ENCODE results near the gene OR2F2.

Gene OR2F2

DNA sequence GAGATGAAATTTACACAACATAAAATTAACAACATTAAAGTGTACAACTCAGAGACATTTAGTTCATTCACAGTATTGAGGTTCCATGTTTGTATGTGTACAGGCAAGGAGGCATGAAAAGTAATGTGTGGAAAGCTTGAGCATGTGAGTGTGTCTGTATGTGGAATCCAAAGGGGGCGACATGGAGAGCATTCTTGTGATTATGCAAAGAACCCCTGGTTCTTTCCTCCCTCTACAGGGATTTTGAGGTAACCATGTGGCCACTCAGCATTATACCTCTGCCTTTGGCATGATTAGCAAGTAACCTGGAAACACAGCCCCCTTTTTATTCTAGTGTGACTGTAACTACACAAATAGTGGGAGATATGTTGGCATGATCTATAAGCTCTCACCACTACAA, 40.6 kb downstream of the OR2F2 start:
- TF ChIP-seq HDGF (IDR thresholded peaks at IDR 0.05; ENCODE audit: borderline replicate concordance) (no peak), FOXA1 (IDR thresholded peaks at IDR 0.05) (no peak), FOXK2 (IDR thresholded peaks at IDR 0.05) (no peak), BHLHE40 (IDR thresholded peaks at IDR 0.05; ENCODE audit: borderline replicate concordance) (no peak), NFRKB (IDR thresholded peaks at IDR 0.05) (no peak), ELF4 (IDR thresholded peaks at IDR 0.05) (no peak), SP1 (IDR thresholded peaks at IDR 0.05) (no peak), ZNF384 (IDR thresholded peaks at IDR 0.05) (no peak), FOXM1 (IDR thresholded peaks at IDR 0.05; ENCODE audit: borderline replicate concordance) (no peak), TARDBP (IDR thresholded peaks at IDR 0.05) (no peak), L3MBTL2 (conservative IDR thresholded peaks at IDR 0.05) (no peak), SUZ12 (IDR thresholded peaks at IDR 0.05) (no peak), LEF1 (IDR thresholded peaks at IDR 0.05; ENCODE audit: borderline replicate concordance) (no peak), ARNT (IDR thresholded peaks at IDR 0.05) (no peak), CTBP1 (IDR thresholded peaks at IDR 0.05; ENCODE audit: borderline replicate concordance) (no peak)
- TF ChIP-seq, protein P1, sequence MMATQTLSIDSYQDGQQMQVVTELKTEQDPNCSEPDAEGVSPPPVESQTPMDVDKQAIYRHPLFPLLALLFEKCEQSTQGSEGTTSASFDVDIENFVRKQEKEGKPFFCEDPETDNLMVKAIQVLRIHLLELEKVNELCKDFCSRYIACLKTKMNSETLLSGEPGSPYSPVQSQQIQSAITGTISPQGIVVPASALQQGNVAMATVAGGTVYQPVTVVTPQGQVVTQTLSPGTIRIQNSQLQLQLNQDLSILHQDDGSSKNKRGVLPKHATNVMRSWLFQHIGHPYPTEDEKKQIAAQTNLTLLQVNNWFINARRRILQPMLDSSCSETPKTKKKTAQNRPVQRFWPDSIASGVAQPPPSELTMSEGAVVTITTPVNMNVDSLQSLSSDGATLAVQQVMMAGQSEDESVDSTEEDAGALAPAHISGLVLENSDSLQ (IDR thresholded peaks at IDR 0.05) = no peak
- DNase-seq (ENCODE audit: extremely low spot score) = no peak
- POLR2A ChIA-PET = no interaction called here
- CTCF ChIA-PET = no interaction called here

DNA sequence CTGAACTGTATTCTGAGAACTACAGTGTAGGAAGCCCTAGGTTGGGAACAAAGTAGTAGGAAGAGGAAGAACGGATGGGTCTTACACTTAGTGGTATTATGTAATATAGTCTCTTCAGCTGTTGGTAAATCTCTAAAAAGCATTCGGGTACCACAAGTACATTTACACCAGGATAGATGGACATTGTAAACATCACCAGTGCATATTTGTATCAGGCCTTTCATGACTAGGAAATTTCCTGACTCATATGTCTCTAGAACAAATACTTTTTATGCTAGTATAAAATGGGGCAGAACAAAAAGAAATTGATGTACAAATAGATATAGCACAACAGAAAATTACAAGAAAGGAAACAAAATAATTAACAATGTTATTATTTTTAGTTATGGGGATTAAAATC, 43.6 kb downstream of the OR2F2 start:
- ChIA-PET CTCF (no interaction called here), POLR2A (no interaction called here)
- no peak for DNase-seq (ENCODE audit: extremely low spot score)
- TF ChIP-seq NFRKB (IDR thresholded peaks at IDR 0.05) (no peak), BHLHE40 (IDR thresholded peaks at IDR 0.05; ENCODE audit: borderline replicate concordance) (no peak), FOXM1 (IDR thresholded peaks at IDR 0.05; ENCODE audit: borderline replicate concordance) (no peak), L3MBTL2 (conservative IDR thresholded peaks at IDR 0.05) (no peak), TARDBP (IDR thresholded peaks at IDR 0.05) (no peak), ELF4 (IDR thresholded peaks at IDR 0.05) (no peak), ARNT (IDR thresholded peaks at IDR 0.05) (no peak), CTBP1 (IDR thresholded peaks at IDR 0.05; ENCODE audit: borderline replicate concordance) (no peak), SP1 (IDR thresholded peaks at IDR 0.05) (no peak), HDGF (IDR thresholded peaks at IDR 0.05; ENCODE audit: borderline replicate concordance) (no peak), SUZ12 (IDR thresholded peaks at IDR 0.05) (no peak), ZNF384 (IDR thresholded peaks at IDR 0.05) (no peak), FOXK2 (IDR thresholded peaks at IDR 0.05) (no peak), FOXA1 (IDR thresholded peaks at IDR 0.05) (no peak), LEF1 (IDR thresholded peaks at IDR 0.05; ENCODE audit: borderline replicate concordance) (no peak)
- TF ChIP-seq, protein P1 (IDR thresholded peaks at IDR 0.05) = no peak

DNA sequence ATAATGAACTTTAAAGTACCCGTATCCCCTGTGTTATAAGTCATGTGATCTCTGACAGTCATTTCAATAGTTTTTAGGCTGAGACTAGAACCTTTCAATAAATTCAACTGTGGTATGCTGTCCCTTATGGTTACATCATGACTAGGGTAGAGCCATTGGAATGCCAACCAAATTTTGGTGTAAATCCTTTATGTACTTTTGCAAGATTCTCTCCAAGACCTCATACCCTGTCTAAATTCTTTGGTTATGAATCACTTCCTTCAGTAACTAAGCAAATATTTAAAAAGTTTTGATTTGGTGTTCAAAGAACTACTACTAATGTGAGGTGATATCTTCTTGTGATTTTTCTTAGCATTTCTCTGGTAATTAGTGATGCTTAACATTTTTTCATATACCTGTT, 44.3 kb downstream of the OR2F2 start:
- DNase-seq (ENCODE audit: extremely low spot score) = no peak
- TF ChIP-seq ZNF384 (IDR thresholded peaks at IDR 0.05) (no peak), L3MBTL2 (conservative IDR thresholded peaks at IDR 0.05) (no peak), ARNT (IDR thresholded peaks at IDR 0.05) (no peak), CTBP1 (IDR thresholded peaks at IDR 0.05; ENCODE audit: borderline replicate concordance) (no peak), LEF1 (IDR thresholded peaks at IDR 0.05; ENCODE audit: borderline replicate concordance) (no peak), FOXK2 (IDR thresholded peaks at IDR 0.05) (no peak), TARDBP (IDR thresholded peaks at IDR 0.05) (no peak), BHLHE40 (IDR thresholded peaks at IDR 0.05; ENCODE audit: borderline replicate concordance) (no peak), FOXM1 (IDR thresholded peaks at IDR 0.05; ENCODE audit: borderline replicate concordance) (no peak), NFRKB (IDR thresholded peaks at IDR 0.05) (no peak), FOXA1 (IDR thresholded peaks at IDR 0.05) (no peak), SP1 (IDR thresholded peaks at IDR 0.05) (no peak)
- POLR2A ChIA-PET = no interaction called here
- CTCF ChIA-PET = no interaction called here

DNA sequence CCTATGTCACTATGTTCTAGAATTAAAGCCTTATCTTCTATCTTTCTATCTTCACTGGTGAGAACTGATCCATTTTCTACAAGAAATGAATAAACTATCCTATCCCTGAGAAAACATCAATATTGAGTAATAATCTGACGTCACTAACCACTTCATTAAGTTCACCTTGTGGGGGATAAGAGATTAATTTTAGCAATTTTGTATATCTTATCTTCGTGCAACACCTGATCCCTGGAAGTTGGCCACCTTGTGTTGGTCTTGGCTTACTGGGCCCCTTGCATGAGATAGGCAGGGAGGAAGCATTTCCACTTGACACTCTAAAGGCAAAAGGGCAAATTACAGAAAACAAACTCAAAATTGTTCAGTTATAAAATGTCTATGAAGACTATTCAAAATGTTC, 45.0 kb downstream of the OR2F2 start:
- ChIA-PET POLR2A (no interaction called here), CTCF (no interaction called here)
- no peak for TF ChIP-seq ELF4 (IDR thresholded peaks at IDR 0.05)
- no peak for TF ChIP-seq FOXA1 (IDR thresholded peaks at IDR 0.05)
- no peak for TF ChIP-seq NFRKB (IDR thresholded peaks at IDR 0.05)
- no peak for TF ChIP-seq ARNT (IDR thresholded peaks at IDR 0.05)
- TF ChIP-seq FOXK2 (IDR thresholded peaks at IDR 0.05) = no peak
- DNase-seq (ENCODE audit: extremely low spot score) = no peak

DNA sequence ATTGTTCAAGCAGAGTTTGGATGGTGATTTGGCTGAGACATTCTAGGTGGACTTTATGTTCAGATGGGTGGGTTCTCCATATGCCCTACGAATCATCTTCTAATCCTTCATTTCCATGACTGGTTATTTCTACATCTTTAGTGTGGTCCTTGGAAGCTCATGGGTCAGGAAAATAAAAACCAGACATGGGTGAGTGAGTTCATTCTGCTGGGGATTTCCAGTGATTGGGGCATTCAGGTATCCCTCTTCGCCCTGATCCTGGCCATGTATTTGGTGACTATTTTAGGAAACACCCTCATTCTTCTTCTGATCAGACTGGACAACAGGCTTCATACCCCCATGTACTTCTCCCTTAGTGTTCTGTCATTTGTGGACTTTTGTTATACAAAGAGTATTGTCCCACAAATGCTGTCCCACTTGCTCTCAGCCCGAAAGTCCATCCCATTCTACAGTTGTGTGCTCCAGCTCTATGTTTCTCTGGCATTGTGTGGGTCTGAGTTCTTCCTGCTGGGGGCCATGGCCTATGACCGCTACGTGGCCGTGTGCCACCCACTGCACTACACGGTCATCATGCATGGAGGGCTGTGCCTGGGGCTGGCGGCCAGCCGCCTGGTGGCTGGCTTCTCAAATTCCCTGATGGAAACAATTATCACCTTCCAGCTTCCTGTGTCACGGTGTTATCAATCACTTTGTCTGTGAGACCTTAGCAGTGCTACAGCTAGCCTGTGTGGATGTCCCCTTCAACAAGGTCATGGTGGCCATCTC, 45.9 kb downstream of the OR2F2 start:
- ChIA-PET POLR2A (no interaction called here), CTCF (no interaction called here)
- TF ChIP-seq HDGF (IDR thresholded peaks at IDR 0.05; ENCODE audit: borderline replicate concordance) (no peak), TARDBP (IDR thresholded peaks at IDR 0.05) (no peak), L3MBTL2 (conservative IDR thresholded peaks at IDR 0.05) (no peak), ZNF384 (IDR thresholded peaks at IDR 0.05) (no peak), CTBP1 (IDR thresholded peaks at IDR 0.05; ENCODE audit: borderline replicate concordance) (no peak), ELF4 (IDR thresholded peaks at IDR 0.05) (no peak), LEF1 (IDR thresholded peaks at IDR 0.05; ENCODE audit: borderline replicate concordance) (no peak), SUZ12 (IDR thresholded peaks at IDR 0.05) (no peak), ARNT (IDR thresholded peaks at IDR 0.05) (no peak), BHLHE40 (IDR thresholded peaks at IDR 0.05; ENCODE audit: borderline replicate concordance) (no peak), NFRKB (IDR thresholded peaks at IDR 0.05) (no peak), SP1 (IDR thresholded peaks at IDR 0.05) (no peak), FOXK2 (IDR thresholded peaks at IDR 0.05) (no peak), FOXA1 (IDR thresholded peaks at IDR 0.05) (no peak), FOXM1 (IDR thresholded peaks at IDR 0.05; ENCODE audit: borderline replicate concordance) (no peak)
- TF ChIP-seq, protein P1 (IDR thresholded peaks at IDR 0.05) = no peak
- DNase-seq (ENCODE audit: extremely low spot score) = no peak

DNA sequence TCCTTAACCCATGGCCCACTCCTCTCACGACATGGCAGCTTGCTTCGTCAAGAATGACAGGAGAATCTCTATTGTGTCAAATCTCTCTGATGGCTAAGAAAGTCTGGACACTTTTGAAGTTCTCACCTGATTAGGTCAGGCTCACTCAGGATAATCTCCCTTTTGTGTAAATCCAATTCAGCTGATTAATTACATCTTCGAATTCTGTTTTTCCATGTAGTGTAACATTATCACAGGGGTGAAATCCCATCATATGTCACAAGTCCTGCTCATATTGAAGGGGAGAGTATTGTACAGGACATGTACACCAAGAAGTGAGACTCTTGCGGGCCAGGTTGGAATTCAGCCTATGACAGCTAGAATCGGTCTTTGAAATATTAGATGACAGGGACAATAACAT, 48.9 kb downstream of the OR2F2 start:
- no peak for TF ChIP-seq LEF1 (IDR thresholded peaks at IDR 0.05; ENCODE audit: borderline replicate concordance)
- no peak for TF ChIP-seq FOXA1 (IDR thresholded peaks at IDR 0.05)
- TF ChIP-seq SP1 (IDR thresholded peaks at IDR 0.05) = no peak
- no peak for TF ChIP-seq BHLHE40 (IDR thresholded peaks at IDR 0.05; ENCODE audit: borderline replicate concordance)
- no peak for TF ChIP-seq NFRKB (IDR thresholded peaks at IDR 0.05)
- TF ChIP-seq L3MBTL2 (conservative IDR thresholded peaks at IDR 0.05) = no peak
- no peak for TF ChIP-seq HDGF (IDR thresholded peaks at IDR 0.05; ENCODE audit: borderline replicate concordance)
- no peak for TF ChIP-seq ZNF384 (IDR thresholded peaks at IDR 0.05)
- no peak for TF ChIP-seq TARDBP (IDR thresholded peaks at IDR 0.05)
- POLR2A ChIA-PET = no interaction called here
- no peak for DNase-seq (ENCODE audit: extremely low spot score)
- CTCF ChIA-PET = no interaction called here

All from HEK293T (cell line).